K562 (cell line): ENCODE results near the gene OVOL2. TPM values are rescaled to one million over a fixed set of nuclear protein-coding genes. Genes with fewer than 3 reads are reported as not detected.

Experiments
- CTCFL ChIP-seq: IDR thresholded peaks from 2 replicates; pipeline ENCODE4 v1.6.1; 2011; ENCODE audit warnings: borderline replicate concordance, low read depth, mild to moderate bottlenecking, moderate library complexity, low read length; ENCODE audit not compliant: insufficient read depth, poor library complexity, severe bottlenecking
- GTF3C2 ChIP-seq: IDR thresholded peaks from 3 replicates; pipeline ENCODE4 v1.6.1; 2011; ENCODE audit warnings: borderline replicate concordance, mild to moderate bottlenecking, moderate library complexity; ENCODE audit not compliant: insufficient read length; ENCODE audit errors: extremely low read depth
- HLTF ChIP-seq: fragments of 450-650 bp; IDR thresholded peaks from 2 replicates; pipeline ENCODE4 v1.6.1; 2016
- POLR2AphosphoS5 ChIP-seq: IDR thresholded peaks from 2 replicates; pipeline ENCODE4 v1.6.1; 2011; ENCODE audit warnings: mild to moderate bottlenecking, low read depth, low read length, moderate library complexity; ENCODE audit not compliant: control insufficient read depth, insufficient read depth
- SMARCC2 ChIP-seq: fragments of 450-650 bp; IDR thresholded peaks from 2 replicates; pipeline ENCODE4 v1.6.1; 2017; ENCODE audit warnings: antibody characterized with exemption, moderate library complexity, mild to moderate bottlenecking, low read depth
- ZNF146 ChIP-seq: IDR thresholded peaks from one replicate; pipeline ENCODE4 v1.6.1; 2018; ENCODE audit warnings: missing compliant biosample characterization; ENCODE audit not compliant: unreplicated experiment
- ZNF507 ChIP-seq: conservative IDR thresholded peaks from 2 replicates; pipeline ENCODE4 v1.6.1; 2017; ENCODE audit warnings: missing genetic modification characterization, missing compliant biosample characterization
- polyA plus RNA-seq, 8 experiments: library from polyadenylated mRNA; depleted of rRNA in 4 of 8; stranded (reverse) in 5 of 8; unstranded in 3 of 8; fragments of >200 nt; fragmentation: Nextera tagmentation in 2 of 8; fragmentation: Illumina TruSeq in 1 of 8; extraction: Ambion mirVana in 2 of 8; extraction: Trizol in 1 of 8; gene quantifications; 2 replicates each; pipeline versions ENCODE4 v1.2.1 to v1.2.3, GENCODE V29; 2011 to 2014; ENCODE audit warnings: inconsistent platforms in 1 of 8, missing spikeins in 1 of 8
- total RNA-seq, 7 experiments: library from RNA; depleted of rRNA in 6 of 7; stranded (reverse); fragments of >200 nt in 6 of 7; fragmentation: Illumina TruSeq in 2 of 7; extraction: Trizol in 2 of 7; gene quantifications; 2 replicates each; pipeline versions ENCODE4 v1.2.1 to v1.2.3, GENCODE V29; 2011 to 2021; ENCODE audit warnings: low replicate concordance in 1 of 7
- TF ChIP-seq, protein P1 (sequence below): fragments of 450-650 bp; formaldehyde crosslinking; IDR thresholded peaks from 2 replicates; pipeline ENCODE4 v1.4.0; 2020; ENCODE audit warnings: mild to moderate bottlenecking, moderate library complexity

Gene OVOL2
- total and polyA plus RNA-seq, 9 of the 15 experiments (the other 6 are each of a cell fraction or from before 2014, with no cell fraction given), result not detected

DNA sequence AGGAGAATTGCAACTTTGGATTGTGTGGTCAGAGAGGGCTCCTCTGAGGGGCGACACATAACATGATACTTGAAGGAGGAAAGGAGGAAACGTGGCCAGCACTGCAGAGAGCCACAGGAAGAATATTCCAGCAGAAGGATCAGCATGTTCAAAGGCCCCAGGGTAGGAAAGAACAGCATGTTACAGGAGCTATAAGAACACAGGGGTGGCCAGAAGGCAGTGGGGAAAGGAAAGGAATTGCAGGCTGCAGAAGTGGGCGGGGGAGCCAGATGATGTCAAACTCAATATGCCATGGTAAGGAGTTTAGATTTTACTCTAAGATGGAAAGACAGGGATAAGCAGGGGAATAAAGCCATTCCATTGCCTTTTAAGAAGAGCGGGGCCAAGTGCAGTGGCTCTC, 58.1 kb downstream of the OVOL2 start (continued):
- TF ChIP-seq ZNF507 (tag) (no peak), GTF3C2 (no peak), POLR2AphosphoS5 (no peak), HLTF (no peak), SMARCC2 (no peak), CTCFL (no peak), ZNF146 (CRISPR knock-in tag) (no peak)
- TF ChIP-seq, protein P1, sequence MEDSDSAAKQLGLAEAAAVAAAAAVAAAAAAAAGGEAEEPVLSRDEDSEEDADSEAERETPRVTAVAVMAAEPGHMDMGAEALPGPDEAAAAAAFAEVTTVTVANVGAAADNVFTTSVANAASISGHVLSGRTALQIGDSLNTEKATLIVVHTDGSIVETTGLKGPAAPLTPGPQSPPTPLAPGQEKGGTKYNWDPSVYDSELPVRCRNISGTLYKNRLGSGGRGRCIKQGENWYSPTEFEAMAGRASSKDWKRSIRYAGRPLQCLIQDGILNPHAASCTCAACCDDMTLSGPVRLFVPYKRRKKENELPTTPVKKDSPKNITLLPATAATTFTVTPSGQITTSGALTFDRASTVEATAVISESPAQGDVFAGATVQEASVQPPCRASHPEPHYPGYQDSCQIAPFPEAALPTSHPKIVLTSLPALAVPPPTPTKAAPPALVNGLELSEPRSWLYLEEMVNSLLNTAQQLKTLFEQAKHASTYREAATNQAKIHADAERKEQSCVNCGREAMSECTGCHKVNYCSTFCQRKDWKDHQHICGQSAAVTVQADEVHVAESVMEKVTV (CRISPR knock-in tag), result no peak
